ENCODE measurements around the gene KRT34.
A peak's percentile ranks its signal among the peaks of the same experiment; 100 is the strongest.

The KRT34 gene

DNA sequence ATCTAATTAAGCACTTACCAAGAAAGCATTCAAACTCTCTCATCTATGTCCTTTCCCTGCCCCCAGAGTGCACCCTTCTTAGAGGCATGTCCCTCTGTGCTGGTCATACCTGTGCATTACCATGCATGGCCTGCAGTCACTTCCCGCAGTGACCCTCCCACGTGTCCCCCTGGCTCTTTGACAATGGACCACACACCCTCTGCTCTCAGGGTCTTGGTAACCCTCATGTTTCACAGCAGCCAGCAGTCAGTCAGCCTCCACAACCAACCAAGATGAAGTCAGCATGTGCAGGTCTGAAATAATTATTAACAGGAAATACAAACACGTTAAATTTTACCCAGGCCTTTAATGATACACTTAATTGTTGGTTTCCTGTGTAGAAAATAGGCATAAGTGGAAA, 41.6 kb downstream of the KRT34 start:
- TF ChIP-seq, protein P1, sequence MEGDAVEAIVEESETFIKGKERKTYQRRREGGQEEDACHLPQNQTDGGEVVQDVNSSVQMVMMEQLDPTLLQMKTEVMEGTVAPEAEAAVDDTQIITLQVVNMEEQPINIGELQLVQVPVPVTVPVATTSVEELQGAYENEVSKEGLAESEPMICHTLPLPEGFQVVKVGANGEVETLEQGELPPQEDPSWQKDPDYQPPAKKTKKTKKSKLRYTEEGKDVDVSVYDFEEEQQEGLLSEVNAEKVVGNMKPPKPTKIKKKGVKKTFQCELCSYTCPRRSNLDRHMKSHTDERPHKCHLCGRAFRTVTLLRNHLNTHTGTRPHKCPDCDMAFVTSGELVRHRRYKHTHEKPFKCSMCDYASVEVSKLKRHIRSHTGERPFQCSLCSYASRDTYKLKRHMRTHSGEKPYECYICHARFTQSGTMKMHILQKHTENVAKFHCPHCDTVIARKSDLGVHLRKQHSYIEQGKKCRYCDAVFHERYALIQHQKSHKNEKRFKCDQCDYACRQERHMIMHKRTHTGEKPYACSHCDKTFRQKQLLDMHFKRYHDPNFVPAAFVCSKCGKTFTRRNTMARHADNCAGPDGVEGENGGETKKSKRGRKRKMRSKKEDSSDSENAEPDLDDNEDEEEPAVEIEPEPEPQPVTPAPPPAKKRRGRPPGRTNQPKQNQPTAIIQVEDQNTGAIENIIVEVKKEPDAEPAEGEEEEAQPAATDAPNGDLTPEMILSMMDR (IDR thresholded peaks at IDR 0.05; ENCODE audit: low read length, missing control alignments), result no peak
- DNase-seq (ENCODE audit: low read depth), result no peak
- H3K4me3 ChIP-seq (replicated peaks; ENCODE audit: low read depth, low read length), result no peak overlapping the region

DNA sequence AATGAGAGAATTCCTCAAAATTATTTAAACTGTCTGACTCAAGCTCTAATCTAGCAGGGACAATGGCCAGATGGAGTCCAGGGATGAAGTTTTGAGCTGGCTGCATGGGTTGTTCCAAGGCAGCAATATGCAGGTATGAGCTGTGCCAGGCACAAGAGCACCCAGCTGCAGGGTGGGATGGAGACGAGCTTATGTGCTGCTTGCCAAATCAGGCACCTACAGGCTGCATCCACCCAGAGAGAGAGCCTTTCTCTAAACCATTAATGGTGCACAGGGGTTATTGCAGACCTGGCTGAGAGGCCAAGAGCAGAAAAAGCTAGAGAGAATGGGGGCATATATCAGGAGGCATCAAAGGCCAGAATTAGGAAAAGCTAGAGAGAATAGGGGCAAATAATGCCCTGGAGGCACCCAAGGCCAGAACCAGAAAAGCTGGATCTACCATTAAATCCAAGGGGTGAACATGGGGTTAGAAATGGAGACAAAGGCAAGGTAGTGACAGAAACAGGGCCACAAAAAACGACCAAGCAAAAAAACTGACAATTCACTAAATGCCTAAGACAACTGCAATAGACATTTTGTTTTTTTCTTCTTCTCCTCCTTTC, 42.4 kb downstream of the KRT34 start:
- no peak overlapping the region for H3K4me3 ChIP-seq (replicated peaks; ENCODE audit: low read depth, low read length)
- TF ChIP-seq, protein P1 (IDR thresholded peaks at IDR 0.05; ENCODE audit: low read length, missing control alignments), result no peak
- no peak for DNase-seq (ENCODE audit: low read depth)

DNA sequence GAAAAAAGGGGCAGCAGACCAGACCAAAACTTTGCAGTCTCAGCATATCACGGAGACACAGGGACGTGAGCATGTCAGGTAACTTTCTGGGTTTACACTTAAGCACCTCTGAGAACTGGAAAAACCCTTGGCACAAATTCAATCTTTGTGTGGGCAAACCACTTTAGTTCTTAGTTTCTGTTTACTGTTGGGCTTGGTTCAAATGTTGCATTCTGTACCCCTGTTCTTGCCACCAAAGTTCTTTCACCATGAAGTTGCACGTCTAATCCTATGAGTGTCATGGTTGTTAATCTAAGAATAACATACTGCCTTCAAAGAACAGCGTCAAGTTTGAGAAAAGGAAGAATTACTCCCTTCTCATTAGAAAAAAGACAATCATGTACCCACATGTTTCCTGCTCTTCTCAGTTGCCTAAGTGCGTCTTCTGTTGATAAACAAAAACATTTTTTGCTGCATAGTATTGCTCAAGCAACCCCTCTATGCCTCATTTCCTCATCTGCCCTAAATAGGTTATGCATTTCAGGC, 43.1 kb downstream of the KRT34 start:
- TF ChIP-seq, protein P1 (IDR thresholded peaks at IDR 0.05; ENCODE audit: low read length, missing control alignments), result no peak
- no peak overlapping the region for H3K4me3 ChIP-seq (replicated peaks; ENCODE audit: low read depth, low read length)
- peak; percentile 20 for DNase-seq (ENCODE audit: low read depth)

DNA sequence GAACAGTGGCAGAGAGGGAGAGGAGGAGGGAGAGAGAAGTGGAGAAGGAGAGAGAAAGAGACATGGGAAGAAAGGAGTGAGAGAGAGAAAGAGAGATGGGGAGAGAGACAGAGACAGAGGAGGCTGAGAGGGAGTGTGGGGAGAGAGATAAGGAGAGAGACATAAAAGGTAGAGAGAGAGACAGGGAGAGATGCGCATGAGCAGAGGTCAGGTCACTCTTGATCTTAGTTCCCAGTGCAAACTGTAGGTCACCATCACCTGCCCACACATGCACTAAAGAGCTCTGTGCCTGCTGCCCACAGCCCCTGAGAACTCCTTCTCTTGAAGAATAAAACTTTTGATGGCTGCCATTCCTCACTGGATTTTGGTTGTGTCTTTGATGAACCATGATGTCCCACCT, 46.4 kb downstream of the KRT34 start:
- no peak for DNase-seq (ENCODE audit: low read depth)
- H3K4me3 ChIP-seq (replicated peaks; ENCODE audit: low read depth, low read length), result no peak overlapping the region
- TF ChIP-seq, protein P1 (IDR thresholded peaks at IDR 0.05; ENCODE audit: low read length, missing control alignments), result no peak

DNA sequence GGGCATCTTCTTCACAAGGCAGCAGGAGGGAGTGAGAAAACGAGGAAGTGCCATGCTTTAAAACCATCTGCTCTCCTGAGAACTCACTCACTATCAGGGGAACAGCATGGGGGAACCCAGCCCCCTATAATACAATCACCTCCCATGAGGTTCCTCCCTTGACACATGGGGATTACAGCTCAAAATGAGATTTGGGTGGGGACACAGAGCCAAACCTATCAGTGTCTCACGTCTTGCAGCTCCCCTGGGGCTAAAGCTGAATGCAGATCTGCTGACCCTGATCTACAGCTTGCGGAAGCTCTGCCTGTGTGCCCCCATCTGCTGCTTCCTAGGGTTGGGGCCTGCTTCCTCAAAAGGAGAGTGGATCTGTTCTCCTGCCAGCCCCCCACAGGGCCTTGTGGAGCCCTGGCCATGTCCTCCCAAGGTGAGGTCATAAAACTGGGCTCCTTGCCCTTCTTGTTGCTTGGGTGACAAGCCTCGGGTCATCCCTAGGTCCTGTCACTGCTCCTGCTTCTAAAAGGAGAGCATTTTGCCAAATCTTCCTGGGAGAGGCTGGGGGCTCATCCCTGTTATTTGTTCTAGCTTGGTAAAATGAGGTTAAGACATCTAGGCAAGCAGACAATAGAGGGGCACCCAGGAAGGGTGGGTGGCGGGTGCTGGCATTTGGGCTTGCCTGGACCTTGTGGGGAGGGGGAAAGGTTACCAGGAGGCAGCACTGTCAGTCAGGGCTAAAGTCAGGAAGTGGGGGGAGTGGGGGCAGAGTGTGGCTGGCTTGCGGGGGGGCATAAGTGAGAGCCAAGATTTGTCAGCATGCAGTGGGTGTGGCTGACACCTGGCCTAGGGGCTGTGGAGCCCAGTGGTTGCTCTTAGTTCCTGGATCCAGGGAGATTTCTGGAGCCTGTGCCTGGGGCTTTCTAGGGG, 47.5 kb downstream of the KRT34 start:
- no peak for DNase-seq (ENCODE audit: low read depth)
- no peak overlapping the region for H3K4me3 ChIP-seq (replicated peaks; ENCODE audit: low read depth, low read length)
- TF ChIP-seq, protein P1 (IDR thresholded peaks at IDR 0.05; ENCODE audit: low read length, missing control alignments), result no peak

DNA sequence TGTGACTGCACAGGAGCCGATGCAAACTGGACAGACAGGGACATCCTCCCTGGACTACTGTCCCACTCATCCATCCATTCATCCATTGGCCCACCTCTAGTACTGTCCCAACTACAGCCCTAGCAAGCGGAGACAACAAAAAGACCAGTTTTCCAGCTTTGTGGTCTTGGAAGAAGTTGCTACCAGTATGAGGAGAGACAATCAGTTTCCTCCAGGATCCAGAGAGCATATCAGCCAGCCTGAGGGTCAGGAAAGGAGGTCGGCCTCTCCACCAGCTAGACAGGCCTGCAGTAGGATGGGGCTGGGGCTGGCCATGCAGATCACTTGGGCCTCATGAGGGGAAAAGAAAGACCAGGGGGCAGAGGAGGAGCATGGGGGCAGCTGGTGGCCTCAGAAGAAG, 48.3 kb downstream of the KRT34 start:
- TF ChIP-seq, protein P1 (IDR thresholded peaks at IDR 0.05; ENCODE audit: low read length, missing control alignments), result no peak
- no peak for DNase-seq (ENCODE audit: low read depth)
- H3K4me3 ChIP-seq (replicated peaks; ENCODE audit: low read depth, low read length), result no peak overlapping the region

Measured in fibroblast of pulmonary artery (primary cell).